ENCODE data around the gene MUC5AC.
"Not testable (repeated sequence)": the region's sequence is repeated elsewhere in the genome, so short reads cannot be mapped to it uniquely, and the experiment has no call there.

Gene MUC5AC

GRCh38 chr11:1160231-1161101 lies 2.7 kb downstream of the MUC5AC start:
- no peak overlapping the region for H3K4me3 ChIP-seq (ENCODE audit: low read depth, low read length)

- H3K4me3 ChIP-seq (ENCODE audit: low read depth, low read length), result no peak overlapping the region
Measured at GRCh38 chr11:1161410-1162137, 3.8 kb downstream of the MUC5AC start.

DNA sequence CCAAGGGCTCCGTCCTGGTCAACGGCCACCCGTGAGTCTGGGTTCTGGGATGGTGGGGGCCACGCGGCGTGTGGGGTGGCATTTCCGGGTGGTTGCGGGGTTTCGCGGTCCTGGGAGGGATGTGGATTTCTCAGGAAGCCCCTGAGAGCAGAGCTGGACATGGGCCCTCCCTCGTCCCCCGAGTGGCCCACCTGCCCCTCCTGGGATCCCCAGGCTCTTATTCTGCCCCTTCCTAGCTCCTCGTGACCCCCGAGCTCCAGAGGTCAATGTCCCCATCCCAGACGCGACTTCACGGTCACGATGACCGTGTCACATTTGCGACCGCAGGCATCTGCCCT lies 4.4 kb downstream of the MUC5AC start:
- no peak overlapping the region for H3K4me3 ChIP-seq (ENCODE audit: low read depth, low read length)

DNA sequence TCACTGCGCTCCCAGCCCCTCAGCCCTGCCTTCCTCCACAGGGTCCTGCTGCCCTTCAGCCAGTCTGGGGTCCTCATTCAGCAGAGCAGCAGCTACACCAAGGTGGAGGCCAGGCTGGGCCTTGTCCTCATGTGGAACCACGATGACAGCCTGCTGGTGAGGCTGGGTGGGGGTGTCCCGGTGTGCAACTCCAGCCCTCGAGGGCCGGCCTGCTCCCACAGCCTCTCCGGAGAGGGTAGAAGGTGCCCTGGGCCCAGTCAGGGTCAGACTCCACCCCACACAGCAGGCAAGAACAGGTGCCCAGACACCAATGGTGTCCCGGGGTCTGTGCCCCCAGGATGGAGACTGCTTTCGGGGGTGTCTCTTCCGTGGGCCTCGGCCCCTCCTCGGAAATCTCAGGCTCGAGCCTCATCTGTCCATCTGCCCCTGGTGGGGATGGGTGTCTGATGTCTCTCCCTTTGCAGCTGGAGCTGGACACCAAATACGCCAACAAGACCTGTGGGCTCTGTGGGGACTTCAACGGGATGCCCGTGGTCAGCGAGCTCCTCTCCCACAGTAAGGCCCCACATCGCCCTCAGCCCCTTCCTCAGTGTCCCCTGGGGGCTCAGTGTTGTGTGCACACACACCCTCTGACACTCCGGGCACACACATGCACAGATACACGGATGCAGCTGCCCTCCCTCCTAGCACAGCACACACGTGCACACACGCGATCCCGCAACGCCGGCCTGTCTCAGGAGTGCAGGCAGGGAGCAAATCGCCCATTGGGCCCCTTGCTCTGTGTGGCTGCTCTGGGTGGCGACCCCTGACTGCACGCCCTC lies 4.9 kb downstream of the MUC5AC start:
- no peak overlapping the region for H3K4me3 ChIP-seq (ENCODE audit: low read depth, low read length)

- H3K4me3 ChIP-seq (ENCODE audit: low read depth, low read length), result no peak overlapping the region
Measured at GRCh38 chr11:1163321-1163910, 5.7 kb downstream of the MUC5AC start.

DNA sequence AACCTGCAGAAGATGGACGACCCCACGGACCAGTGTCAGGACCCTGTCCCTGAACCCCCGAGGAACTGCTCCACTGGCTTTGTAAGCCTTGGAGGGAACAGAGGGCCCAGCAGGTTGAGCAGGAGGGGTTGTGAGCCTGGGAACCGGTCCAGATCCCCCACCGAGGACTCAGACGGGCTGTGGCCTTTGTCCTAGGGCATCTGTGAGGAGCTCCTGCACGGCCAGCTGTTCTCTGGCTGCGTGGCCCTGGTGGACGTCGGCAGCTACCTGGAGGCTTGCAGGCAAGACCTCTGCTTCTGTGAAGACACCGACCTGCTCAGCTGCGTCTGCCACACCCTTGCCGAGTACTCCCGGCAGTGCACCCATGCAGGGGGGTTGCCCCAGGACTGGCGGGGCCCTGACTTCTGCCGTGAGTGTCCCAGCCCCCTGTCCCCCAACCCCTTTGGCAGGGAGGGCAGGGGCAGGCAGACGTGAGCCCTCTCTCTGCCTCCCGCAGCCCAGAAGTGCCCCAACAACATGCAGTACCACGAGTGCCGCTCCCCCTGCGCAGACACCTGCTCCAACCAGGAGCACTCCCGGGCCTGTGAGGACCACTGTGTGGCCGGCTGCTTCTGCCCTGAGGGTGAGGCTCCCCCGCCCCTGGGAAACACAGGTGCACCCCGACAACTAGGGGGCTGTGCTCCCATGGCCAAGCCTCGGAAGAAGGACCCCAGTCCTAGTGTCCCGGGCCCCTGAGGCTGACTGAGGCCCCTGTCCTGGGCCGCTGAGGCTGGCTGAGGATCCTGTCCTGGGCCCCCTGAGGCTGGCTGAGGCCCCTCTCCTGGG lies 6.4 kb downstream of the MUC5AC start:
- H3K4me3 ChIP-seq (ENCODE audit: low read depth, low read length), result no peak overlapping the region

GRCh38 chr11:1164779-1165255 lies 7.1 kb downstream of the MUC5AC start:
- not testable (repeated sequence) for H3K4me3 ChIP-seq (ENCODE audit: low read depth, low read length)

GRCh38 chr11:1165256-1166041 lies 7.7 kb downstream of the MUC5AC start:
- H3K4me3 ChIP-seq (ENCODE audit: low read depth, low read length), result no peak overlapping the region

DNA sequence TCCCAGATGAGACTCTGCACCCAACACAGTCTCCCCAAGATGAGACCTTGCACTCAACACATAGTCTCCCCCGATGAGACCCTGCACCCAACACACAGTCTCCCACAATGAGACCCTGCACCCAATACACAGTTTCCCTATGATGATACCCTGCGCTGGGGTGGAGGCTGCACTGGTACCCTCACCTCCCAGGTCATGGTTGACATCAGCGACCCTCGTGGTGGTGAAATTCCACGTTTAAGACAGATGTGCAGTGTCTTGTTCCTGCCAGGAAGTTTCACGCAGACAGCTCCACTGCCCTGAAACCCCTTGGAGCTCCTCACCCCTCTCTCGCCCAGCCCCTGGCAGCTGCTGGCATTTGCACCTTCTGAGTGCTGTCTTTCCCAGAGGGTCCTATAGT lies 9.5 kb downstream of the MUC5AC start:
- no peak overlapping the region for H3K4me3 ChIP-seq (ENCODE audit: low read depth, low read length)

- H3K4me3 ChIP-seq (ENCODE audit: low read depth, low read length), result no peak overlapping the region
Measured at GRCh38 chr11:1167751-1168231, 10.0 kb downstream of the MUC5AC start.

- no peak overlapping the region for H3K4me3 ChIP-seq (ENCODE audit: low read depth, low read length)
Measured at GRCh38 chr11:1168256-1168655, 10.5 kb downstream of the MUC5AC start.

DNA sequence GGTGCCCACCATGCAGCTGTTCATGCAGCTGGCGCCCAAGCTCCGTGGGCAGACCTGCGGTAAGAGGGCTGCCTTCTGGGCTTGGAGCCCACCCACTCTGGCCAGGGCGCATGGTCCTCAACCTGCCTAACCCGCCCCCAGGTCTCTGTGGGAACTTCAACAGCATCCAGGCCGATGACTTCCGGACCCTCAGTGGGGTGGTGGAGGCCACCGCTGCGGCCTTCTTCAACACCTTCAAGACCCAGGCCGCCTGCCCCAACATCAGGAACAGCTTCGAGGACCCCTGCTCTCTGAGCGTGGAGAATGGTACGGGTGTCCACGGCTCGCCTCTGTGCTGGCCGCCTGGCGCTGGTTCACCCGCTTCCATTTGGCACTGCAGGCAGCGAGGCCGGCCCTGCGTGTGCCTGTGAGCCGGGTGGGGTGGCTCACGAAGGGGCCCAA lies 11.0 kb downstream of the MUC5AC start:
- no peak overlapping the region for H3K4me3 ChIP-seq (ENCODE audit: low read depth, low read length)

- no peak overlapping the region for H3K4me3 ChIP-seq (ENCODE audit: low read depth, low read length)
Measured at GRCh38 chr11:1171223-1171984, 13.7 kb downstream of the MUC5AC start.

DNA sequence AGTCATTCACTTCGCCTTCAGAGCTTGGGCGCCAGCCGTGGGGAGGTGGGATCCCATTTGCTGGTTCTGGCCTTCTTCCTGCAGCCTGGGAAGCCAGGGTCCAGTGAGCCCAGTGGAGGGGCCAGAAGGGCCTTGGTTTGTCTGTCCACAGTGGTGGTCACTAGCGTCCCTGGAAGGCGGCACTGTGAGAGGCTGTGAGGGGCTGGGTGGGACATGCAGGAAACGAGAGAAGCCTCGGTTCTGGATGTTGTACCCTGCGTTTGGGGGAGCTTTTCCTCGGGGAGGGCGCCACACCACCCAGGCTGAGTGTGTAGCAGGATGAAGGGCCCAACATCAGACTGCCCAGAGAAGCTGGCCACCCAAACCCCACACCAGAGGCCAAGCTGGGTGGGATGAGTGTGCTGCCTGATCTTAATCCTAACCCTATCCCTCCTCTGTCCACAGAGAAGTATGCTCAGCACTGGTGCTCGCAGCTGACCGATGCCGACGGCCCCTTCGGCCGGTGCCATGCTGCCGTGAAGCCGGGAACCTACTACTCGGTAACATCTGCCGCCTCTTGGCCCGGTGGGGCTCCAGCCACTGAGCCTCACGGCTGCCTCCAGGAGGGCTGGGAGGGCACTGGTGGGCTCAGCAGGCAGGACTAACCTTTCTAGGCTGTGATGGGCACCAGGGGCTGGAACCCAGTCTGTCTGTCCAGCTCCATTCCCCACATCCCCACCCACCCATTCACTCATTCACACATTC lies 14.4 kb downstream of the MUC5AC start:
- H3K4me3 ChIP-seq (ENCODE audit: low read depth, low read length), result no peak overlapping the region

GRCh38 chr11:1172729-1173117 lies 15.0 kb downstream of the MUC5AC start:
- H3K4me3 ChIP-seq (ENCODE audit: low read depth, low read length), result no peak overlapping the region

- H3K4me3 ChIP-seq (ENCODE audit: low read depth, low read length), result not testable (repeated sequence)
Measured at GRCh38 chr11:1173396-1173795, 15.6 kb downstream of the MUC5AC start.

DNA sequence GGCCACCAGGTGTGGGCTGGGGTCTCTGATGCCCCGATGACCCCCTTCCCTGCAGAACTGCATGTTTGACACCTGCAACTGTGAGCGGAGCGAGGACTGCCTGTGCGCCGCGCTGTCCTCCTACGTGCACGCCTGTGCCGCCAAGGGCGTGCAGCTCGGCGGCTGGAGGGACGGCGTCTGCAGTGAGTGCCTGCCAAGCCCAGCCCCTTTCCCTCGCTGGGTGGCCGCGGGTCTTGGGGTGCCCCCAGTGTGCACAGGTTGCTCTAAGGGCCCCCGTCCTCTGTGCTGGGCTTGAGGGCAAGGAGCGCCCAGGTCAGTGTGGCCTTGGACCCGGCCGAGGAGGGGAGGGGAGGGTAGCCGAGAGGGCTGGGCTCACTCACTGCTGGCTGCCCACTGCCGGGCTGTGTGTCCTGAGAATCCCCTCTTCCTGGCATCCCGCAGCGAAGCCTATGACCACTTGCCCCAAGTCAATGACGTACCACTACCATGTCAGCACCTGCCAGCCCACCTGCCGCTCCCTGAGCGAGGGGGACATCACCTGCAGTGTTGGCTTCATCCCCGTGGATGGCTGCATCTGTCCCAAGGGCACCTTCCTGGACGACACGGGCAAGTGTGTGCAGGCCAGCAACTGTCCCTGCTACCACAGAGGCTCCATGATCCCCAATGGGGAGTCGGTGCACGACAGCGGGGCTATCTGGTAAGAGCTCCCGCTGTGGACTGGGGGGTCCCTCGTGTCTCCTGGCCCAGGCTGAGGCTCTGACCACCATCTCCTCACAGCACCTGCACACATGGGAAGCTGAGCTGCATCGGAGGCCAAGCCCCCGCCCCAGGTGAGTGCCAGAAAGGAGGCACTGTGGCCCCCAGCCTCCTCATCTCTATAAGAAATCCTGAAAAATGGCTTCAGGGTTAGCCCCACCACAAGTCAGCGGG lies 17.0 kb downstream of the MUC5AC start:
- no peak overlapping the region for H3K4me3 ChIP-seq (ENCODE audit: low read depth, low read length)
